HCT116 (cell line): ENCODE results near the gene CLDN3. TPM values are rescaled to one million over a fixed set of nuclear protein-coding genes. Genes with fewer than 3 reads are reported as not detected.
A peak's percentile ranks its signal among the peaks of the same experiment; 100 is the strongest.

Experiments used
- ATAC-seq: fragments of 200-7000 bp; cut with Tn5 transposase; 2 replicates; pipeline ENCODE4 v1.9.1; 2020; ENCODE audit warnings: mild to moderate bottlenecking, moderate library complexity
- BruUV-seq: library from RNA; stranded (reverse); fragments of 400-500 nt; replicated peaks from 2 replicates; lab custom pipeline; 2021; lab: Mats Ljungman, UMichigan
- CTCF ChIA-PET: fragments of 300-600 bp; sonication (Branson Sonifier 250); formaldehyde crosslinking; loops from one replicate; lab custom pipeline; 2021; ENCODE audit warnings: antibody characterized with exemption; lab: Charles Lee
- POLR2A ChIA-PET: fragments of 300-600, 350-600 bp; sonication (Branson Sonifier 250); formaldehyde crosslinking; loops from one replicate; lab custom pipeline; 2021; ENCODE audit warnings: antibody characterized with exemption; lab: Charles Lee
- RAD21 ChIA-PET, 2 experiments: fragments of 300-600 bp; sonication (Branson Sonifier 250); formaldehyde crosslinking; loops; one replicate each; lab custom pipeline; 2023; ENCODE audit warnings: low total read pairs in 2 of 2; ENCODE audit not compliant: uncharacterized antibody in 2 of 2, unreplicated experiment in 2 of 2, low non-redundant PET in 1 of 2; lab: Charles Lee
- DNase-seq: peaks from one replicate; pipeline ENCODE4 v3.0.0-alpha.2; 2010; ENCODE audit warnings: low read depth, low spot score
- H2AFZ ChIP-seq: fragments of 200-600 bp; shearing (Covaris generic), sonication (generic); 2 replicates; pipeline ENCODE4 v1.6.1; 2017; ENCODE audit warnings: low read depth, mixed run types, mixed read lengths, antibody characterized with exemption, low read length; ENCODE audit not compliant: poor library complexity, severe bottlenecking
- H3K27ac ChIP-seq: 2 replicates; pipeline ENCODE4 v1.5.1; 2012; ENCODE audit warnings: low read depth, low read length
- H3K27me3 ChIP-seq: fragments of 200-600 bp; sonication (generic); 2 replicates; pipeline ENCODE4 v1.6.1; 2016; ENCODE audit warnings: mixed run types, low read length, mixed read lengths; ENCODE audit not compliant: insufficient read depth
- H3K36me3 ChIP-seq, 2 experiments: fragments of 200-500 bp in 1 of 2; fragments of 200-600 bp in 1 of 2; sonication (Bioruptor generic) in 1 of 2; sonication (generic) in 1 of 2; 2 replicates each; pipeline versions ENCODE4 v1.5.1 to v1.6.1; 2014 to 2016; ENCODE audit warnings: low read length in 2 of 2, inconsistent platforms in 1 of 2, mixed read lengths in 1 of 2, mixed run types in 1 of 2; ENCODE audit not compliant: insufficient read depth in 2 of 2, control insufficient read depth in 1 of 2
- H3K4me1 ChIP-seq, 2 experiments: fragments of 200-600 bp in 1 of 2; sonication (generic) in 1 of 2; 2 replicates each; pipeline versions ENCODE4 v1.5.1 to v1.6.1; 2012 to 2017; ENCODE audit warnings: low read length in 2 of 2, inconsistent platforms in 1 of 2, mild to moderate bottlenecking in 1 of 2, mixed read lengths in 1 of 2, mixed run types in 1 of 2, moderate library complexity in 1 of 2; ENCODE audit not compliant: insufficient read depth in 2 of 2, control insufficient read depth in 1 of 2
- H3K4me2 ChIP-seq: fragments of 200-600 bp; sonication (generic); 2 replicates; pipeline ENCODE4 v1.6.1; 2017; ENCODE audit warnings: mixed run types, low read length, mixed read lengths
- H3K4me3 ChIP-seq, 2 experiments: fragments of 200-600 bp in 1 of 2; sonication (generic) in 1 of 2; replicated peaks in 1 of 2; 2 replicates each; pipeline ENCODE4 v1.5.1; 2011 to 2016; ENCODE audit warnings: low read length in 2 of 2, control low read depth in 1 of 2, low read depth in 1 of 2, mild to moderate bottlenecking in 1 of 2, mixed read lengths in 1 of 2, mixed run types in 1 of 2
- H3K79me2 ChIP-seq: fragments of 200-600 bp; sonication (generic); 2 replicates; pipeline ENCODE4 v1.6.1; 2017; ENCODE audit warnings: mild to moderate bottlenecking, mixed run types, low read length, moderate library complexity, mixed read lengths; ENCODE audit not compliant: insufficient read depth
- H3K9ac ChIP-seq: fragments of 200-600 bp; sonication (generic); 2 replicates; pipeline ENCODE4 v1.6.1; 2016; ENCODE audit warnings: low read length, mixed read lengths
- H3K9me2 ChIP-seq: fragments of 200-600 bp; sonication (generic), shearing (Covaris generic); 2 replicates; pipeline ENCODE4 v1.6.1; 2017; ENCODE audit warnings: mixed run types, mild to moderate bottlenecking, moderate library complexity; ENCODE audit not compliant: insufficient read depth
- H3K9me3 ChIP-seq, 2 experiments: fragments of 200-500 bp in 1 of 2; fragments of 200-600 bp in 1 of 2; sonication (Bioruptor generic) in 1 of 2; sonication (generic) in 1 of 2; 2 replicates each; pipeline ENCODE4 v1.6.1; 2014 to 2017; ENCODE audit warnings: low read length in 2 of 2, mixed read lengths in 2 of 2, inconsistent platforms in 1 of 2, low read depth in 1 of 2, mild to moderate bottlenecking in 1 of 2, mixed run types in 1 of 2, moderate library complexity in 1 of 2; ENCODE audit not compliant: control insufficient read depth in 1 of 2, insufficient read depth in 1 of 2
- H4K20me1 ChIP-seq: fragments of 200-600 bp; sonication (generic), shearing (Covaris generic); 2 replicates; pipeline ENCODE4 v1.6.1; 2017; ENCODE audit warnings: mixed run types, mild to moderate bottlenecking, moderate library complexity; ENCODE audit not compliant: insufficient read depth
- ATF3 ChIP-seq: IDR thresholded peaks from 2 replicates; pipeline ENCODE4 v1.6.1; 2012
- CBX3 ChIP-seq: IDR thresholded peaks from 2 replicates; pipeline ENCODE4 v1.6.1; 2012; ENCODE audit warnings: low read depth
- CEBPB ChIP-seq: IDR thresholded peaks from 2 replicates; pipeline ENCODE4 v1.6.1; 2012; ENCODE audit warnings: low read depth
- CTCF ChIP-seq, 3 experiments: fragments of 200-600 bp in 1 of 3; sonication (generic) in 1 of 3; IDR thresholded peaks in 2 of 3; conservative IDR thresholded peaks in 1 of 3; 2 replicates each; pipeline ENCODE4 v1.5.1; 2012 to 2017; ENCODE audit warnings: low read depth in 2 of 3, low read length in 2 of 3, antibody characterized with exemption in 1 of 3, borderline replicate concordance in 1 of 3, control low read depth in 1 of 3, mild to moderate bottlenecking in 1 of 3, mixed read lengths in 1 of 3, mixed run types in 1 of 3, moderate library complexity in 1 of 3; ENCODE audit not compliant: insufficient read depth in 1 of 3
- EGR1 ChIP-seq: IDR thresholded peaks from 2 replicates; pipeline ENCODE4 v1.6.1; 2012; ENCODE audit warnings: low read depth
- ELF1 ChIP-seq: IDR thresholded peaks from 2 replicates; pipeline ENCODE4 v1.6.1; 2012; ENCODE audit warnings: low read depth, borderline replicate concordance
- EZH2 ChIP-seq: fragments of 200-600 bp; sonication (generic); IDR thresholded peaks from 2 replicates; pipeline ENCODE4 v1.6.1; 2017; ENCODE audit warnings: antibody characterized with exemption, mixed run types
- EZH2phosphoT487 ChIP-seq: fragments of 200-600 bp; IDR thresholded peaks from 2 replicates; pipeline ENCODE4 v1.6.1; 2018; ENCODE audit warnings: antibody characterized with exemption, borderline replicate concordance
- FOSL1 ChIP-seq: IDR thresholded peaks from 2 replicates; pipeline ENCODE4 v1.6.1; 2012; ENCODE audit warnings: low read depth
- MAX ChIP-seq: IDR thresholded peaks from 2 replicates; pipeline ENCODE4 v1.6.1; 2012
- POLR2A ChIP-seq: IDR thresholded peaks from 2 replicates; pipeline ENCODE4 v1.7.0; 2011; ENCODE audit warnings: borderline replicate concordance; ENCODE audit not compliant: insufficient read depth, insufficient read length; ENCODE audit errors: extremely low read depth
- RAD21 ChIP-seq: IDR thresholded peaks from 2 replicates; pipeline ENCODE4 v1.6.1; 2012; ENCODE audit warnings: low read depth, mild to moderate bottlenecking
- REST ChIP-seq: IDR thresholded peaks from 2 replicates; pipeline ENCODE4 v1.6.1; 2012; ENCODE audit warnings: low read depth
- SIN3A ChIP-seq: IDR thresholded peaks from 2 replicates; pipeline ENCODE4 v1.6.1; 2012; ENCODE audit warnings: low read depth
- SP1 ChIP-seq: IDR thresholded peaks from 2 replicates; pipeline ENCODE4 v1.6.1; 2012; ENCODE audit warnings: low read depth
- SRF ChIP-seq: IDR thresholded peaks from 2 replicates; pipeline ENCODE4 v1.6.1; 2012; ENCODE audit warnings: low read depth
- TCF7L2 ChIP-seq: IDR thresholded peaks from 2 replicates; pipeline ENCODE4 v1.7.0; 2011; ENCODE audit warnings: borderline replicate concordance, inconsistent platforms; ENCODE audit not compliant: insufficient read depth, insufficient read length; ENCODE audit errors: extremely low read depth
- YY1 ChIP-seq: IDR thresholded peaks from 2 replicates; pipeline ENCODE4 v1.6.1; 2011; ENCODE audit warnings: low read length, low read depth, moderate library complexity, mild to moderate bottlenecking; ENCODE audit not compliant: insufficient replicate concordance; ENCODE audit errors: extremely low read depth
- ZBTB33 ChIP-seq: IDR thresholded peaks from 2 replicates; pipeline ENCODE4 v1.6.1; 2011; ENCODE audit warnings: mild to moderate bottlenecking, low read length, moderate library complexity; ENCODE audit not compliant: insufficient replicate concordance; ENCODE audit errors: extremely low read depth
- ZFX ChIP-seq: fragments of 450-650 bp; IDR thresholded peaks from 2 replicates; pipeline ENCODE4 v1.6.1; 2017
- intact Hi-C: fragments of 100-400 bp; cut with micrococcal nuclease; formaldehyde crosslinking; loops from 2 replicates; pipeline ENCODE4 v1.10.0; 2022
- total RNA-seq: library from RNA; stranded (reverse); gene quantifications from one replicate; pipeline ENCODE4 v1.2.1, GENCODE V29; 2021; ENCODE audit not compliant: unreplicated experiment

Gene CLDN3
- total RNA-seq, 1 experiment from 2014 or later = 19.2 TPM

DNA sequence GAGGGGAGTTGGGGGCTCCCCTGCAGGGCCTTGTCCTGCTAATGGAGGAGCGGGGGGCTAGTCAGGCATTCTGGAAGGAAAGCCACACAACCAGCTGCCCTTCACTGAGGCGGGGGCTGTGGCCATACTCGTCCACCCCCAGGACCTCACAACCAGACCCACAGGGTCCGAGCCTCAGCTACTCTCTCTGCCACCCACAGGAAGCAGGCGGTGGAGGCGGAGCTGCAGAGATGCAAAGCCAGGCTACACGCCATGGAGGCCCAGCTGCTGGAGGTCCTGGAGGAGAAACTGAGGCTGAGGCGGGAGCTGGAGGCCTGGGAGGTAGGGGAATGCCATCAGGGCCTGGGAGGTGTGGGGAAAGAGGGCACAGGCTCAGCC is 34.6 kb downstream of the CLDN3 start:
- Histone ChIP-seq H3K27ac (peak overlapping the region; percentile 56; the same call in 1 of the 2 replicates), H3K79me2 (peaks cover 28% of the 10 kb centered on the region), H3K4me3 (no peak overlapping the region), H3K27me3 (no peaks in the 10 kb centered on the region), H3K36me3 (peaks cover 7 to 22% of the 10 kb centered on the region in 2 experiments; a peak in 1 of 4 replicates), H3K9ac (peak overlapping the region; percentile 54), H3K4me1 (peaks cover 23 to 51% of the 10 kb centered on the region in 2 experiments), H2AFZ (no peak overlapping the region), H3K4me2 (peak overlapping the region; percentile 58), H4K20me1 (peaks cover 8% of the 10 kb centered on the region; the same call in 1 of the 2 replicates), H3K9me2 (no peaks in the 10 kb centered on the region), H3K9me3 (no peaks in the 10 kb centered on the region)
- ATAC-seq (no peak), DNase-seq (no peak)
- POLR2A ChIA-PET = interaction anchor here (1.2 to 2.4 kb wide), 3 partner anchors 74 to 107 kb away, joined by 3 to 12 read pairs (median 3); partner anchors contain the start of gene METTL27
- RAD21 ChIA-PET = interaction anchor here in 1 of 2 experiments (1.2 to 2.1 kb wide), 3 partner anchors 10 to 129 kb away, joined by 3 to 7 read pairs (median 5); no protein-coding TSS in a partner anchor
- CTCF ChIA-PET = interaction anchor here (1.2 to 1.9 kb wide), 6 partner anchors 10 to 128 kb away, joined by 4 to 18 read pairs (median 7); no protein-coding TSS in a partner anchor
- TF ChIP-seq MAX (no peak), REST (no peak), EZH2phosphoT487 (no peak), SP1 (no peak), ATF3 (no peak), EGR1 (no peak), CBX3 (no peak), YY1 (no peak), SIN3A (no peak), RAD21 (no peak), ZBTB33 (no peak), EZH2 (no peak), FOSL1 (no peak), TCF7L2 (no peak), ELF1 (no peak), POLR2A (no peak), ZFX (no peak), SRF (no peak), CTCF (IDR thresholded peaks at IDR 0.05 in 2 of 3, conservative IDR thresholded peaks at IDR 0.05 in 1 of 3; ENCODE audit: borderline replicate concordance in 1 of 3, insufficient read depth in 1 of 3, low read depth in 2 of 3, low read length in 2 of 3) (no peak), CEBPB (no peak)
- intact Hi-C loops = loop anchor here (10.0 kb wide), 1 partner anchor 411 kb away; the partner anchor contains the start of genes FKBP6 and TRIM50
- no TSS peak for BruUV-seq
